HS-5 (cell line): ENCODE data around the gene TXNL4A.

Experiments
- DNase-seq: peaks from one replicate; pipeline ENCODE4 v3.0.0-alpha.2; 2012; ENCODE audit warnings: low read depth

TXNL4A gene

DNA sequence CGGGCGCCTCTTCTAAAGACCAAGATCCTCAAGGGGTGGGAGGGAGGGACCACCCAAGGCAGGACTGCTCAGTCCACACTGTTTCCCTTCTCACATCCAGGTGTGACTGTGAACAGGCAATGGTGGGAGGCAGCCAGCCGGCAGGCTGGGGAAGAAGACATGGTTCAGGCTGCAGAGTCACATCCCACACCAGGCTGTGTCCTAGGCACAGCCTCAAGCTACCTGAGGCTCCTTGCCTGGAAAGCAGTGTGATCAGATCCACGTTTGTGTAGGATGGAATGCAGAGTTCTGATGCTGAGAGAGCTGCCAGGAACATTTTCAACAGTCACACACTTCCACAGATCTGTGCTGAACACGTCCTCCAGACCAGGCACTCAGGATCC, 53.3 kb downstream of the TXNL4A start:
- DNase-seq: no peak

- DNase-seq: no peak
Observed at GRCh38 chr18:79934311-79935097, 53.9 kb downstream of the TXNL4A start.

DNA sequence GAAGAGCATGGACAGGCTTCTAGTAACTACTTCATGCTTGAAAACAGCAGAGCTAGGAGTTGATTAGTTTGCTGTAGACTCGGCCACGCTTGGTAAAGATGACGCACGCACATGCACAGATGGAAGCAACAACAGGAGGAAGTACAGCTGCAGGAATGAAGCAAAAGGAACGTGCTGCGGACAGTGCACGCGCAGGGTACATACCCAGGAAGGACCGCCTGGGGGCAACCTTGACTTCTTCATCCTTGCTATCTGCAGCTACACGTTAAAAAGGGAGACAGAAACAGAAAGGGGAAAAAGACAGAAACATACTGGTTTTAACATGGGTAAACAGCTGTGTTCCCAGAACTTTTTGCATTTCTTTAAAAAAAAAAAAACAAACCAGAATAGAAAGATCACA, 54.6 kb downstream of the TXNL4A start:
- DNase-seq: no peak

DNA sequence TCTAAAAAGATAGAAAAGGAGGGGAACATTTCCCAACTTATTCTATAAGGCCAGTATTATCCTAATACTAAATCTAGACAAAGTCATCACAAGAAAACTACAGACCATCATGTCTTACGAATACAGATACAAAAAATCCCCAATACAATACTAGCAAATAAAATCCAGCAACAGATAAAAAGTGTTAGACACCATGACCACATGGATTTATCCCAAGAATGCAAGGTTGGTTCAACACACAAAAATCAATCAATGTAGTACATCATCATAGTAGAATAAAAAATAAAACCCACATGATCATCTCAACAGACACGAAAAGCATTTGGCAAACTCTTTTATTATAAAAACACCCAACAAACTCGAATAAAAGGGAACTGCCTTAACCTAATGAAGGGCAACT, 55.5 kb downstream of the TXNL4A start:
- DNase-seq: no peak

- DNase-seq: no peak
Observed at GRCh38 chr18:79931475-79931874, 56.9 kb downstream of the TXNL4A start.

DNA sequence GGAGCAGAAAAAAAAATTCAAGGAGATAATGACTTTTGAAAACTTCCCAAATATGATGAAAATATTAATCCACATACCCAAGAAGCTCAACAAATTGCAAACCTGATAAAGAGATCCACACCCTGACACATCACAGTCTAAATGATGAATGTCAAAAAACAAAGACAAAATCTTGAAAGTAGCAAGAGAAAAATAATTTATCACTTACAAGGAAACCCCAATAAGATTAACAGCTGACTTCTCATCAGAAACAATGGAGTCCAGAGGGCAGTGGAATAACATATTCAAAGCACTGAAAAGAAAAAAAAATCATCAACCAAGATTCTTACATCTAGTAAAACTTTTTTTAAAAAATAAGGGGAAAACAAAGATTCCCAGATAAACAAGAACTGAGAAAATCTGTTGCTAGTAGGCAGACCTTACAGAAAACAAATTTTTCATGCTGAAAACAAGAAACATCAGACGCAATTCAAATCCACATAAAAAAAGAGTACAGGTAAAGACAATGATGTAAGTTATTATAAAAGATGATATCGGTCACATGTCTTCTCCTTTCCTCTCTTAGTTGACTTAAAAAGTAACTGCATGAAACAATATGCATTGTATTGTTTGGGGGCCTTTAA, 58.2 kb downstream of the TXNL4A start:
- no peak for DNase-seq

DNA sequence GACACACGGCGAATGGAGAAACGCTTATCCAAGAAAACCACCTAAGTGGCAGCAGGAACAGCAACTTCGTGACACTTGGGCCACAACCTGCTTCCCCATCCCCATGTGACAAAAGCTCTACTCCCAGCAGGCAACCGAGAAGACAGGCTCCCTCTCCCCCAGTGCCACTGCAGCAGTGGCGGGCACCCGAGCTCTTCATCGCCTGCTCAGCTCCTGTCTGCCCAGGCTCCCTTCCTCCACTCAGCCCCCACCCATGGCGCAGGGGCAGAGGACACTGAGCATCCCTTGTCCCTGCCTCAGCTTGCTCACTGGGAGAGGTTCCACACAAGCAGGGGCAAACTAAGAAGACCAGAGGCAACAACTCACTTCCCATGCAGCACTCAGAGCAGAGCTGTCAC, 59.8 kb downstream of the TXNL4A start:
- DNase-seq: no peak

DNA sequence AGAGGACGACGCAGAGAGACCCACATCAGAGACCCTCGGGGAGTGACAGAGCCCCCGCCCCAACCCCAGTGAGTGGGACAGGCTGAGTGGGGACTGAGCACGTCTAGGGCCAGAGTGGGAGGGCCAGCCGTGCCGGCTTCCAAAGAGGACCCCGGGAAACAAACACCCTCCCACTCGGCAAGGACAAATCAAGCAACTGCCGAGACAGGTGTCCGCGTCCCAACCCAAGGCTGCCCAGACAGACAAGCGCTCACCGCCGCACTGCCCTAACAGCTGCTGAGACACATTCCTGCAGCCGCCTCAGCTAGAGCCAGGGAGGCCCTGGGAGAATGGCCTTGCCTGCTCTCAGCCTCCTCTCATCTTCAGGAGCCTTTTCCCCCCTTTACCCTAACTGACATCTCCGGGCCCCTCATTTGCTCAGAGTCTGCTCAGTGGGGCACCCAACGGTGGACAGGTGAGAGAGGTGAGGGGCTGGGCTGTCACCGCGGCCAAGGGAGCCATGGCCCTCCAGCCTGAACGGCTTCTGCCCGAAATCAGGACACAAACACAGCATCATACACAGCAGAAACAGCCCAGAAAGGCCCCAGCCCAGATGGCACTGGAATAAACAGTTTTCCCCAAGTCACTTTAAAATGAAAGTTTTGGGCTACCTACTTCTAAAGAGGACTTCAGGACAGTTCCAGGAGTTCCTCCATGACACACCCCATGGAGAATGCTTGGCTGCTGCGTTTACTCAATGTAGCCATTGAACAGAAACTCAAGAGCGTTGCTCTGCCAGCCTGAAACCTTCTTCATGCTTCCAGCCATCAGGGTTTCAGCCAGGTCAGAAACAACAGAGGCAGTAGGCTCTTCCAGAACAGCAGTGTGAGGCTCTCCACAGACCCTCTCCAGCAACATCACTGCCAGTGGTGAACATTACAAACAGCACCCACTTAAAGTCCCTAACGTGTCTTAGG, 60.5 kb downstream of the TXNL4A start:
- DNase-seq: no peak

DNA sequence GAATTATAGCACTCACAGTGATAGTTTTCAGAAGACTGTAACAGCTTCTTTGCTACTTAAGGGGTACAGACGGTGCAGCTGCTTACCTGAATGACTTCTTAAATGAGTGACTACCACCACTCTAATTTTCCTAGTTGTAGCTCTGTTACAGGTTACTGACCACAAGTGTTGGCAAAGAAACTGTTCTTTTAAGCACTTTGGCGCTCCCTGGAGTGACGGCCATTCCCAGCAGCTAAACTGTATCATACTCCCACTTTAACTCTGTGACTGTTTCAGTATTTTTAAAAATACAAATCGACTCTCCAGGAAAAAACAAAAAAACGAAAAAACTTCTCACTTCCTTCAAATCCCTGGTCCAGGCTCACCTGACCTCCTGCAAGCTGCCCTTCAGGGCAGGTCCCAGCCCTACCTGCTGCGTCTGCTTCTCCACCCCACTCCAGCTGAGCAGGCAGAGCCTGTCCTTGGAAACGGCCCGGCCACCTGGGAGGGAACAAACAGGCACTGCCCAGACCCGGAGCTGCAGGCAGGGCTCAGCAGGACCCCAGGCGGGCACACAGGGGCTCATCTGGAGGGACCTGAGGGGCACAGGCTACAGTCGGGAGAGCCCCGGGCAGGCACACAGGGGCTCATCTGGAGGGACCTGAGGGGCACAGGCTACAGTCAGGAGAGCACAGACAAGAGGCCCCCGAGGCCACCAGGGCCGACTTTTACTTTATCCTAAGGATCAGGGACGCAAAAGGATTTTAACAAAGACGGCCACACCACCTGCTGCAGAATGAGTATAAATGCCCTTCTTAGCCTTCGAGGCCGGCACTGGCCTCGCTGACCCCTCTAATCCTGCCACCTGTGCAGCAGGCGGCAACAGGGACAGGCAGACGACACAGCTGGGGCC, 61.4 kb downstream of the TXNL4A start:
- DNase-seq: no peak

DNA sequence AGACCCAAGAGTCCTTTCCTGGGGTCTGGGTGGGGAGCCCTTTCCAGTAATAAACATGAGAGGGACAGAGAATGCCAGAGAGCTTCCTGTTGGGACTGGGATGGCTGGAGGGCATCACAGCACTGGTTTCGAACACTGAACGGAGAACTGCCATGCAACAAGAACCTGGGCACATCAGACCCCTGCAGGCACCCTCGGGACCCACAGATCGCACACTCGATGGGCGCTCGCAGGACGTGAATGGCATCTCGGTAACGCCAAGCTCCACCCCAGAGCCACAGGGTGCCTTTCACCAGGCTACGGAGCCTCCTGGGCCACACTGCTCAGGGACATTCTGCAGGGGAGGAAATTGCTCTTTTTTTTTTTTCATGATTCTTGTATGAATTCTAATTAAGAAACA, 62.1 kb downstream of the TXNL4A start:
- no peak for DNase-seq

GRCh38 chr18:79924814-79925731, 63.3 kb downstream of the TXNL4A start:
- DNase-seq: no peak

- no peak for DNase-seq
Observed at GRCh38 chr18:79923896-79924585, 64.3 kb downstream of the TXNL4A start.

GRCh38 chr18:79922971-79923411, 65.4 kb downstream of the TXNL4A start:
- DNase-seq: no peak

- DNase-seq: no peak
Observed at GRCh38 chr18:79921984-79922965, 66.1 kb downstream of the TXNL4A start.
